Parathyroid adenoma (tissue), 2 donors: Measurements from ENCODE around the gene CWF19L2.

Source experiments
- H2AFZ ChIP-seq: fragments of 300-600 bp; sonication (generic); one replicate; pipeline ENCODE4 v1.7.0; 2017; ENCODE audit warnings: antibody characterized with exemption, mild to moderate bottlenecking
- H3K27ac ChIP-seq: fragments of 300-600 bp; sonication (generic); one replicate; pipeline ENCODE4 v1.7.0; 2017
- H3K27me3 ChIP-seq: fragments of 300-600 bp; sonication (generic); one replicate; pipeline ENCODE4 v1.7.0; 2017; ENCODE audit warnings: low read length; ENCODE audit not compliant: control insufficient read depth, insufficient read depth
- H3K36me3 ChIP-seq: fragments of 300-600 bp; sonication (generic); one replicate; pipeline ENCODE4 v1.7.0; 2017; ENCODE audit warnings: low read length; ENCODE audit not compliant: control insufficient read depth, insufficient read depth
- H3K4me1 ChIP-seq: fragments of 300-600 bp; sonication (generic); one replicate; pipeline ENCODE4 v1.7.0; 2017; ENCODE audit warnings: control low read depth
- H3K4me2 ChIP-seq: fragments of 300-600 bp; sonication (generic); one replicate; pipeline ENCODE4 v1.7.0; 2017; ENCODE audit warnings: low read length
- H3K4me3 ChIP-seq: fragments of 300-600 bp; sonication (generic); one replicate; pipeline ENCODE4 v1.7.0; 2017; ENCODE audit warnings: low read depth, low read length
- H3K79me2 ChIP-seq: fragments of 300-600 bp; sonication (generic); one replicate; pipeline ENCODE4 v1.7.0; 2017; ENCODE audit warnings: control low read depth
- H3K9ac ChIP-seq: fragments of 300-600 bp; sonication (generic); one replicate; pipeline ENCODE4 v1.7.0; 2017; ENCODE audit warnings: mild to moderate bottlenecking
- H3K9me3 ChIP-seq: fragments of 300-600 bp; sonication (generic); one replicate; pipeline ENCODE4 v1.7.0; 2017; ENCODE audit warnings: low read length; ENCODE audit not compliant: control insufficient read depth
- TF ChIP-seq, protein P1 (sequence below): fragments of 300-600 bp; sonication (generic); IDR thresholded peaks from one replicate; pipeline ENCODE4 v1.7.0; 2017; ENCODE audit warnings: antibody characterized with exemption, mild to moderate bottlenecking
- donor health status: primary hyperparathyroidism.

Gene CWF19L2

DNA sequence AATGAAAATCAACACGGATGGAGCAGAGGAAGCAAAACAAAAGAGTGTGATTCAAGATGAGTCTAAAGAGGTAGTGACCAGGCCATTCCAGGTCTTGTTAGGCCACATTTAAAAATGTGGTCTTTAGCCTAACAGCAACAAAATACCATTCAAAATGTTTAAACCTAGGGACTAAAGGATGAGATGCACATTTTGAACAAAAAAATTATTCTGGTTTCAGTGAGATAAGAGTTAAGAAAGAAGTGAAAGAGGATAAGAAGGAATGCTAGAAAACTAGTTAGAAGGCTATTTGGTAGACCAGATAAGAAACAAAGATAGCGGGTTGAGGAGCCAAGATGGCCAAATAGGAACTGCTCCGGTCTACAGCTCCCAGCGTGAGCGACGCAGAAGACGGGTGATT, 85.2 kb downstream of the CWF19L2 start:
- no peak overlapping the region for H3K4me3 ChIP-seq
- H3K79me2 ChIP-seq: no peaks in the 10 kb centered on the region
- no peak overlapping the region for H3K27ac ChIP-seq
- H3K36me3 ChIP-seq: no peaks in the 10 kb centered on the region
- H3K9ac ChIP-seq: no peak overlapping the region
- H2AFZ ChIP-seq: no peak overlapping the region
- TF ChIP-seq, protein P1, sequence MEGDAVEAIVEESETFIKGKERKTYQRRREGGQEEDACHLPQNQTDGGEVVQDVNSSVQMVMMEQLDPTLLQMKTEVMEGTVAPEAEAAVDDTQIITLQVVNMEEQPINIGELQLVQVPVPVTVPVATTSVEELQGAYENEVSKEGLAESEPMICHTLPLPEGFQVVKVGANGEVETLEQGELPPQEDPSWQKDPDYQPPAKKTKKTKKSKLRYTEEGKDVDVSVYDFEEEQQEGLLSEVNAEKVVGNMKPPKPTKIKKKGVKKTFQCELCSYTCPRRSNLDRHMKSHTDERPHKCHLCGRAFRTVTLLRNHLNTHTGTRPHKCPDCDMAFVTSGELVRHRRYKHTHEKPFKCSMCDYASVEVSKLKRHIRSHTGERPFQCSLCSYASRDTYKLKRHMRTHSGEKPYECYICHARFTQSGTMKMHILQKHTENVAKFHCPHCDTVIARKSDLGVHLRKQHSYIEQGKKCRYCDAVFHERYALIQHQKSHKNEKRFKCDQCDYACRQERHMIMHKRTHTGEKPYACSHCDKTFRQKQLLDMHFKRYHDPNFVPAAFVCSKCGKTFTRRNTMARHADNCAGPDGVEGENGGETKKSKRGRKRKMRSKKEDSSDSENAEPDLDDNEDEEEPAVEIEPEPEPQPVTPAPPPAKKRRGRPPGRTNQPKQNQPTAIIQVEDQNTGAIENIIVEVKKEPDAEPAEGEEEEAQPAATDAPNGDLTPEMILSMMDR: no peak
- no peaks in the 10 kb centered on the region for H3K27me3 ChIP-seq
- H3K4me2 ChIP-seq: no peak overlapping the region
- no peaks in the 10 kb centered on the region for H3K9me3 ChIP-seq
- H3K4me1 ChIP-seq: no peaks in the 10 kb centered on the region

DNA sequence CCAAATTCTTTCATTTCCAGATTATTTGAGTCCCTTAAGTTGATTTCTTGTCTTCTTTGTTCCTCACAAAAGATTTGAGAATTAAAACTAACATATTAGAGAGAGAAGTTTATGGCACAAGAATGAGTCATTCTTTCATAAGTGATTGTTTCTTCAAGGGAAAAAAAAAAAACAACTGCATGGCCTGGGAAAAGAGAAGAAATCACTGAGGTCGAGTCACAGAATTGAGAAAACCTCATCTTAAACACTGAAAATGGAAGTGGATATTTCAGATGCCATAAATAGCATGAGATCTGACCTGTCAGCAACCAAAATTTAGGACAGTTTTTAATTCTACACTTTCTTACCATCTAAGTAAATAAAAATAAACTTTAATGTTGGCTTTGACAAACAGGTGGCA, 87.2 kb downstream of the CWF19L2 start:
- Histone ChIP-seq H3K9ac (no peak overlapping the region), H3K79me2 (no peaks in the 10 kb centered on the region), H3K27ac (no peak overlapping the region), H3K36me3 (no peaks in the 10 kb centered on the region), H3K9me3 (no peaks in the 10 kb centered on the region), H3K27me3 (no peaks in the 10 kb centered on the region), H3K4me2 (no peak overlapping the region), H3K4me1 (no peaks in the 10 kb centered on the region), H3K4me3 (no peak overlapping the region), H2AFZ (no peak overlapping the region)
- TF ChIP-seq, protein P1: no peak

GRCh38 chr11:107359701-107360100, 97.9 kb downstream of the CWF19L2 start:
- Histone ChIP-seq H3K36me3 (no peaks in the 10 kb centered on the region), H3K4me3 (no peak overlapping the region), H3K27me3 (no peaks in the 10 kb centered on the region), H2AFZ (no peak overlapping the region), H3K4me2 (no peak overlapping the region), H3K9me3 (no peaks in the 10 kb centered on the region), H3K79me2 (no peaks in the 10 kb centered on the region), H3K9ac (no peak overlapping the region), H3K27ac (no peak overlapping the region), H3K4me1 (no peaks in the 10 kb centered on the region)
- TF ChIP-seq, protein P1: no peak

DNA sequence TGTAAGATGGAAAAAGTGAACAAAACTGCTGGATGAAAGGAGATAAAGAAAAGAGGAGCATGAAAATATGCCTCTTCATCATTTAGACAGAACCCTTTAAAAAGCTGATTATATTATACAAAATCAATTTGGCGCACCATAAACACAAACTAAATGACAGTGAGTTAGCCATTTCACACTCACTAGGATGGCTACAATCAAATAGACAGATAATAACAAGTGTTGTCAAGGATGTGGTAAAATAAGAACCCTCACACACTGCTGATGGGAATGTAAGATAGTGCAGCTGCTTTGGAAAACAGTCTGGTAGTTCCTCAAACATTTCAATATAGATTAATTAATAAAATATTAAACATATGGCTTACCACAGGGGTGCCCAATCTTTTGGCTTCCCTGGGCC, 99.7 kb downstream of the CWF19L2 start:
- Histone ChIP-seq H3K27ac (no peak overlapping the region), H3K79me2 (no peaks in the 10 kb centered on the region), H3K9ac (no peak overlapping the region), H3K36me3 (no peaks in the 10 kb centered on the region), H2AFZ (no peak overlapping the region), H3K4me3 (no peak overlapping the region), H3K4me2 (no peak overlapping the region), H3K9me3 (no peaks in the 10 kb centered on the region), H3K27me3 (no peaks in the 10 kb centered on the region), H3K4me1 (no peaks in the 10 kb centered on the region)
- TF ChIP-seq, protein P1: no peak

DNA sequence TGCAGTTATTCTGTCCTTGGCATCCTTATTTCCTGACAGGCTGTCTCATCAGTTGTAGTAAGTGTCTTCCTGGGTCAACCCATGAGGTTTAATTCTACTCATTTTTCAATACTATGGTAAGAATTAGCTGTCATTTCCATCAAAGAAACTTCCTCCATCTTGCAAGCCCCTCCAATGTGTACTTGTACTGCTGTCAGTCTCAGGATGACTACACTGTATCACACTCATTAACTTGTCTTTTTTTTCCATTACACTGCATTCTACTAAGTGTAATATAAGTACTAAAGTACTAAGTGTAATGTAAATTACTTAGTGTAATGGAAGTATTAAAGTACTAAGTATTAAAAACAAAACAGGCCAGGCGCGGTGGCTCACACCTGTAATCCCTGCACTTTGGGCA, 102.8 kb downstream of the CWF19L2 start:
- Histone ChIP-seq H3K79me2 (no peaks in the 10 kb centered on the region), H3K4me2 (no peak overlapping the region), H3K27me3 (no peaks in the 10 kb centered on the region), H2AFZ (no peak overlapping the region), H3K9ac (no peak overlapping the region), H3K4me3 (no peak overlapping the region), H3K36me3 (no peaks in the 10 kb centered on the region), H3K27ac (no peak overlapping the region), H3K9me3 (no peaks in the 10 kb centered on the region), H3K4me1 (no peaks in the 10 kb centered on the region)
- TF ChIP-seq, protein P1: no peak
